SU-DHL-6 (cell line): ENCODE measurements around the gene TECPR2.

Source experiments
- H2AFZ ChIP-seq: fragments of 200-600 bp; sonication (generic); 2 replicates; pipeline ENCODE4 v1.6.1; 2014; ENCODE audit warnings: low read depth, mild to moderate bottlenecking, moderate library complexity, mixed read lengths, antibody characterized with exemption, low read length; ENCODE audit not compliant: severe bottlenecking
- H3F3A ChIP-seq: fragments of 200-600 bp; shearing (Covaris generic); 2 replicates; pipeline ENCODE4 v1.6.0; 2016; ENCODE audit warnings: antibody characterized with exemption, mild to moderate bottlenecking; ENCODE audit not compliant: insufficient read depth
- H3K27ac ChIP-seq: fragments of 200-600 bp; sonication (generic); 2 replicates; pipeline ENCODE4 v1.5.1; 2016; ENCODE audit warnings: low read depth, mild to moderate bottlenecking, low read length, moderate library complexity, mixed read lengths
- H3K27me3 ChIP-seq: fragments of 200-600 bp; sonication (generic), shearing (Covaris generic); 2 replicates; pipeline ENCODE4 v1.6.0; 2014; ENCODE audit warnings: mild to moderate bottlenecking, low read length
- H3K36me3 ChIP-seq: fragments of 200-600 bp; sonication (generic); 2 replicates; pipeline ENCODE4 v1.6.1; 2014; ENCODE audit warnings: mild to moderate bottlenecking, low read length, mixed read lengths
- H3K4me2 ChIP-seq: fragments of 300-600, 200-600 bp; shearing (Covaris generic), sonication (generic); 2 replicates; pipeline ENCODE4 v1.6.0; 2014; ENCODE audit warnings: low read length, low read depth, mild to moderate bottlenecking; ENCODE audit not compliant: poor library complexity, severe bottlenecking
- H3K4me3 ChIP-seq: fragments of 200-600 bp; sonication (generic); 2 replicates; pipeline ENCODE4 v1.5.1; 2014; ENCODE audit warnings: antibody characterized with exemption, low read length, mild to moderate bottlenecking, mixed read lengths; ENCODE audit not compliant: insufficient read depth, poor library complexity, severe bottlenecking
- H3K79me2 ChIP-seq: fragments of 200-600 bp; sonication (generic); 2 replicates; pipeline ENCODE4 v1.6.1; 2014; ENCODE audit warnings: mild to moderate bottlenecking, low read length, moderate library complexity; ENCODE audit not compliant: insufficient read depth
- H3K9ac ChIP-seq: fragments of 200-600 bp; sonication (generic); 2 replicates; pipeline ENCODE4 v1.7.0; 2014; ENCODE audit warnings: mild to moderate bottlenecking, low read length
- H3K9me2 ChIP-seq: fragments of 200-600 bp; sonication (generic); replicated peaks from 2 replicates; pipeline ENCODE4 v1.6.1; 2014; ENCODE audit warnings: low read length; ENCODE audit not compliant: insufficient read depth
- H3K9me3 ChIP-seq: fragments of 200-600 bp; sonication (generic); 2 replicates; pipeline ENCODE4 v1.6.1; 2014; ENCODE audit warnings: low read length, mixed read lengths; ENCODE audit not compliant: insufficient read depth
- H4K20me1 ChIP-seq: fragments of 200-600 bp; sonication (generic); 2 replicates; pipeline ENCODE4 v1.6.1; 2014; ENCODE audit warnings: low read depth, mild to moderate bottlenecking, antibody characterized with exemption, low read length, moderate library complexity, mixed read lengths
- CTCF ChIP-seq: fragments of 200-600 bp; sonication (generic); IDR thresholded peaks from one replicate; pipeline ENCODE4 v1.5.1; 2017; ENCODE audit warnings: antibody characterized with exemption, mild to moderate bottlenecking, low read length, moderate library complexity; ENCODE audit not compliant: insufficient read depth, poor library complexity, severe bottlenecking
- EZH2phosphoT487 ChIP-seq: fragments of 200-600 bp; sonication (generic), shearing (Covaris generic); conservative IDR thresholded peaks from 2 replicates; pipeline ENCODE4 v1.6.1; 2018; ENCODE audit warnings: mild to moderate bottlenecking, antibody characterized with exemption, low read length, moderate library complexity, mixed read lengths

TECPR2 gene

DNA sequence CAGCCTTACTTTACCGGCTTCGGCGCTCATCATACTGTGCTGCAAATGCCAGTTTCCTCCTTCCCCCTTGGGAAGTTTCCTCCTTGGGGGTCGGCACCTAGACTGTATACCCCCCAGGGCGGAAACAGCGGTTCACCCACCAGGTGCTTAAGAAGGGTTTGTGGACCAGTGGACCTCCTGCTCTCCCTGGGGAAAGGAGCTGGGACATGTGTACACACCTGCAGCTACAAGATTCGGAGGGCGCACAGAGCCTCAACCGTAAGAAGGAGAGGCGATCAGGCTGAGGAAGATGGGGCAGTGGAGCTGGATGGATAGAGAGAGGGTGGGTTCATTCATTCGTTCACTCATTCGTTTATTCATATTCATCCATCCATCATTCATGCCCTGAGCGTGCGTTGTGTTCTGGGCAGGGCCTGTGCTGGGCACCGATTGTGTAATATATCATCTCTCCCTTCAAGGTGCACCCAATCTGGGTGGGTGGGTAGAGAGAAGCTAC lies 43.9 kb upstream of the TECPR2 start:
- H3K36me3 ChIP-seq: no peaks in the 10 kb centered on the region

DNA sequence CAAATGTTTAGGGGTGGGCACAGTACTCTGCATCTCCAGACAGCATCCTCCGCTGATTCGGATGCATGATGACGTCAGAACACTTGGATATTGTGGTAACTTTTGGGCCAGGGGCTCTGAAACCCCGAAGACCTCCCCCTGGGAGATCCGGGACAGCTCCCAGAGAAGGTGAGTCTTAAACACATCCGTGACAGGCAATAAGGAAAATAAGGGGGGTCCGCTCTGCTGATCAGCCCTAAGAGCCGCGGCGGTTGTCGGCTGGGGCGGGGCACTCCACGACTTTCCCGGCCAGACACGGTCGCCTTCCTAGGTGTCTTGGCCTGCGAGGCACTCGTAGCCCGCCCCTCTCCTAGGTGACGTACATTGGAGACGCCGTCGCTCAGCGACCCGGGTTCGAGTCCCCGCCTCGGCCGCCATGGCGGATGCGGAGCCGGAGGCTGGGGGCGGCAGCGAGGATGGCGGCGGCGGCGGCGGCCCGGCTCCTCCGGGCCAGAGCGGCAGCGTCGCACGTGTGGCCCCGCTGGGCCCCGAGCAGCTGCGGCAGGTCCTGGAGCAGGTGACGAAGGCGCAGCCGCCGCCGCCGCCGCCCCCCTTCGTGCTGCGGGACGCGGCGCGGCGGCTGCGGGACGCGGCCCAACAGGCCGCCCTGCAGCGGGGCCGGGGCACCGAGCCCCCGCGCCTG lies 43.2 kb upstream of the TECPR2 start, which contains the start of gene ZNF839:
TSS of gene ZNF839 (plus strand) at position 396 of the 682 bp plus-strand sequence. CDS start at position 416, 20 bp downstream.
- Histone ChIP-seq H3K36me3 (no peaks in the 10 kb centered on the region), H3K4me3 (peak within 1 kb of the TSS; percentile 67), H3K79me2 (no peaks in the 10 kb centered on the region), H3K4me2 (peak within 1 kb of the TSS; percentile 91), H4K20me1 (no peaks in the 10 kb centered on the region), H3K9ac (peak within 1 kb of the TSS; percentile 67), H3K27ac (peak within 1 kb of the TSS; percentile 60), H3F3A (peaks cover 8% of the 10 kb centered on the region), H2AFZ (peak within 1 kb of the TSS; percentile 92), H3K27me3 (no peaks in the 10 kb centered on the region), H3K9me3 (no peaks in the 10 kb centered on the region), H3K9me2 (no peaks in the 10 kb centered on the region)
- TF ChIP-seq EZH2phosphoT487: no peak
- no peak for TF ChIP-seq CTCF

More for the DNA sequence above, 43.9 kb upstream of the TECPR2 start:
- TF ChIP-seq CTCF: no peak
- TF ChIP-seq EZH2phosphoT487: no peak
- H3K9me2 ChIP-seq: no peaks in the 10 kb centered on the region
- H3K4me3 ChIP-seq: peak overlapping the region; percentile 67
- H3K9ac ChIP-seq: peak overlapping the region; percentile 67
- H3K4me2 ChIP-seq: peak overlapping the region; percentile 91
- H3K27me3 ChIP-seq: no peaks in the 10 kb centered on the region
- no peaks in the 10 kb centered on the region for H4K20me1 ChIP-seq
- H3K27ac ChIP-seq: peak overlapping the region; percentile 60
- peaks cover 8% of the 10 kb centered on the region for H3F3A ChIP-seq
- no peaks in the 10 kb centered on the region for H3K79me2 ChIP-seq
- no peaks in the 10 kb centered on the region for H3K9me3 ChIP-seq
- H2AFZ ChIP-seq: peak overlapping the region; percentile 92

DNA sequence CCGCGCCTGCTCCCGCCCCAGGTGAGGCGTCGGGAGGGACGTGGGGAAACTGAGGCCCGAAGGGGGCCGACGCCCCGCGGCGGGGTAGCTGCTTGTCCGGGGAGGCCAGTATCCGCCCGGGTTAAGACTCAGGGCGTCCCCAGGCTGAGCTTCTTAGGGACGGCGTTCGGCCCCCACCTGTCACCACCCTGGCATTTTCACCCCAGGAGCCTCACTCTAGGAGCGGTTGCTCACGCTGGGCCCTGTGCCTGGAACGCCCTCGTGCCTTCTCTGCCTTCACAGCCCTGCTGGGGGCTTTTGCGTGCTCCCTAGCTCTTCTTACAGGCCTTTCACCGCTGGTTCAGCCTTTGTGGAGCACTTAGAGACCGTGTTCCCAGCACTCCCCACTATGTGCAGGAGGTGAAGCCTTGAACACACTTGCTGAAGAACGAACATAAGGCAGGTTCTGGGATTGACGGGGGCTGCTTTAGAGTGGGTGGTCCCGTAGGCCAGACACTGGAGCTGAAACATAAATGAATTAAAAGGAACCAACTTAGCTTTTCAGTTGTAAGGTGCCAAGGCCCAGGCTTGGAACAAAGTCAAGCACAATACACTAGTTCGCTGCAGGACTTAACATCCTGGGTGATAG lies 42.6 kb upstream of the TECPR2 start:
- Histone ChIP-seq H3K9ac (peak overlapping the region; percentile 67), H3K4me3 (peak overlapping the region; percentile 67), H2AFZ (peak overlapping the region; percentile 17), H3K27ac (peak overlapping the region; percentile 4; the same call in 1 of the 2 replicates), H3K9me3 (no peaks in the 10 kb centered on the region), H4K20me1 (no peaks in the 10 kb centered on the region), H3F3A (peaks cover 8% of the 10 kb centered on the region), H3K36me3 (no peaks in the 10 kb centered on the region), H3K4me2 (peak overlapping the region; percentile 91), H3K79me2 (no peaks in the 10 kb centered on the region), H3K27me3 (no peaks in the 10 kb centered on the region), H3K9me2 (no peaks in the 10 kb centered on the region)
- no peak for TF ChIP-seq EZH2phosphoT487
